ENCODE measurements around the gene ST3GAL2.
A peak's percentile ranks its signal among the peaks of the same experiment; 100 is the strongest.
"Not testable (repeated sequence)": the region's sequence is repeated elsewhere in the genome, so short reads cannot be mapped to it uniquely, and the experiment has no call there.

Gene ST3GAL2

DNA sequence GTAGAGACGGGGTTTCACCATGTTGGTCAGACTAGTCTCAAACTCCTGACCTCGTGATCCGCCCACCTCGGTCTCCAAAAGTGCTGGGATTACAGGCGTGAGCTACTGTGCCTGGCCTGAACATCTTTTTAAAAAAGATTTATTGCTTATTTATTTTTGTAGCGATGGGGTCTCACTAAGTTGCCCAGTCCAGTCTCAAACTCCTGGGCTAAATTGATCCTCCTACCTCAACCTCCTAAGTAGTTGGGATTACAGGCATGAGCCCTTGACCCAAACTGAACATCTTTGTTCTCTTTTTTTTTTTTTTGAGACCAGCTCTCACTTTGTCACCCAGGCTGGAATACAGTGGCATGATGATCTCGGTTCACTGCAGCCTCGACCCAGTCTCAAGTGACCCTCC lies 64.7 kb downstream of the ST3GAL2 start:
- no peak overlapping the region for H3K27ac ChIP-seq (ENCODE audit: low read depth in 2 of 2, low read length in 2 of 2)
- no peaks in the 10 kb centered on the region for H3K27me3 ChIP-seq (ENCODE audit: control insufficient read depth in 2 of 2, insufficient read depth in 2 of 2, low read length in 2 of 2)
- H3K4me1 ChIP-seq (ENCODE audit: control insufficient read depth in 2 of 2, insufficient read depth in 2 of 2, low read length in 2 of 2) = no peaks in the 10 kb centered on the region
- H3K4me3 ChIP-seq (ENCODE audit: low read length in 2 of 2) = no peak overlapping the region
- no peak overlapping the region for H3K9ac ChIP-seq (ENCODE audit: low read depth in 1 of 2, low read length in 2 of 2)
- no peaks in the 10 kb centered on the region for H3K9me3 ChIP-seq (ENCODE audit: control insufficient read depth in 2 of 2, low read length in 2 of 2)
- H3K36me3 ChIP-seq (ENCODE audit: control insufficient read depth in 2 of 2, insufficient read depth in 2 of 2, low read length in 2 of 2) = peaks cover 21 to 25% of the 10 kb centered on the region in 2 donors

DNA sequence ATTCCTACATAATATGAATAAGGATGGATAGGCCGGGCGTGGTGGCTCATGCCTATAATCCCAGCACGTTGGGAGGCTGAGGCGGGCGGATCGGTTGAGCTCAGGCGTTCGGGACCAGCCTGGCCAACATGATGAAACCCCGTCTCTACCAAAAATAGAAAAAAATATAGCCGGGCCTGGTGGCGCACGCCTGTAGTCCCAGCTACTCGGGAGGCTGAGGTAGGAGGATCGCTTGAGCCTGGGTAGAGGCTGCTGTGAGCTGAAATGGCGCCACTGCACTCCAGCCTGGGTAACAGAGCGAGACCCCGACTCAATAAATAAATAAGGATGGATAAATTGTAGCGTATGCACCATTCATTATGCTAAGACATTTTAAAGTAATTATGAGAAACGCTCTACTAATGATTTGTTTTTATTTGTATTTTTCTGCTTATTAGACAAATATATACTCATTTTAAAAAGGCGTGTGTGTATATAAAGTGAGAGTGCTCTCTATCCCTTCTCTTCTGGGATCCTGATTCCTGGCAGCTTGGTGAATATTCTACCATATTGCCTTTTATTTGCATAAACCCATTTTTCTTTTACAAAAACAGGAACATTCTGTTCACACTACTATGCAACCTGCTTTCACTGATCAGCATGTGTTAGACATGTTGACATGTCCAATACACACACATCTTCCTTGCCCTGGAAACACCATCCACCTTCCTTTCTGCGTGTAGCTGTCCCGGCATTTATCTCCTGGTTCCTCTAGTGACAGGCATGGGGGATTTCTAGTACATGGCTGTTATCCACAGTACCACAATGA lies 65.8 kb downstream of the ST3GAL2 start:
- no peaks in the 10 kb centered on the region for H3K9me3 ChIP-seq (ENCODE audit: control insufficient read depth in 2 of 2, low read length in 2 of 2)
- H3K9ac ChIP-seq (ENCODE audit: low read depth in 1 of 2, low read length in 2 of 2) = no peak overlapping the region
- no peaks in the 10 kb centered on the region for H3K4me1 ChIP-seq (ENCODE audit: control insufficient read depth in 2 of 2, insufficient read depth in 2 of 2, low read length in 2 of 2)
- H3K27ac ChIP-seq (ENCODE audit: low read depth in 2 of 2, low read length in 2 of 2) = no peak overlapping the region
- no peak overlapping the region for H3K4me3 ChIP-seq (ENCODE audit: low read length in 2 of 2)
- H3K36me3 ChIP-seq (ENCODE audit: control insufficient read depth in 2 of 2, insufficient read depth in 2 of 2, low read length in 2 of 2) = peaks cover 20 to 22% of the 10 kb centered on the region in 2 donors
- no peaks in the 10 kb centered on the region for H3K27me3 ChIP-seq (ENCODE audit: control insufficient read depth in 2 of 2, insufficient read depth in 2 of 2, low read length in 2 of 2)

DNA sequence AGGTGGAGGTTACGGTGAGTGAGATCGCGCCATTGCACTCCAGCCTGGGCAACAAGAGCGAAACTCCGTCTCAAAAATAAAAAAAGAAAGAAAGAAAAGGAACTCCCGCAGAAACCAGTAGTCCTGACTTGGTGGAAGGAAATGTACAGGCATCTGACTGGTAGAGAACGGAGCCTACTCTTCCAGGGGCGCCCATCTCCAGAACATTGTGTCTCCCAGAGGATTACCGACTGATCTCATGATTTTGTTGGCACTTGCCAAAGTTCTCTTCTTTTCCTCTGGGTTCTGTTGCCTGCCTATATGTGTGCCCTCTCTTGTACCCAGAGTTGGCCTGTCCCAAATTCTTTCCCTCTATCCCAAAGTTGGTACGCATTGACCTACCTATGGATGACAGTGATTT lies 68.0 kb downstream of the ST3GAL2 start:
- no peaks in the 10 kb centered on the region for H3K9me3 ChIP-seq (ENCODE audit: control insufficient read depth in 2 of 2, low read length in 2 of 2)
- H3K9ac ChIP-seq (ENCODE audit: low read depth in 1 of 2, low read length in 2 of 2) = no peak overlapping the region
- H3K4me1 ChIP-seq (ENCODE audit: control insufficient read depth in 2 of 2, insufficient read depth in 2 of 2, low read length in 2 of 2) = no peaks in the 10 kb centered on the region
- H3K36me3 ChIP-seq (ENCODE audit: control insufficient read depth in 2 of 2, insufficient read depth in 2 of 2, low read length in 2 of 2) = peaks cover 26 to 33% of the 10 kb centered on the region in 2 donors
- H3K27me3 ChIP-seq (ENCODE audit: control insufficient read depth in 2 of 2, insufficient read depth in 2 of 2, low read length in 2 of 2) = no peaks in the 10 kb centered on the region
- no peak overlapping the region for H3K4me3 ChIP-seq (ENCODE audit: low read length in 2 of 2)
- no peak overlapping the region for H3K27ac ChIP-seq (ENCODE audit: low read depth in 2 of 2, low read length in 2 of 2)

DNA sequence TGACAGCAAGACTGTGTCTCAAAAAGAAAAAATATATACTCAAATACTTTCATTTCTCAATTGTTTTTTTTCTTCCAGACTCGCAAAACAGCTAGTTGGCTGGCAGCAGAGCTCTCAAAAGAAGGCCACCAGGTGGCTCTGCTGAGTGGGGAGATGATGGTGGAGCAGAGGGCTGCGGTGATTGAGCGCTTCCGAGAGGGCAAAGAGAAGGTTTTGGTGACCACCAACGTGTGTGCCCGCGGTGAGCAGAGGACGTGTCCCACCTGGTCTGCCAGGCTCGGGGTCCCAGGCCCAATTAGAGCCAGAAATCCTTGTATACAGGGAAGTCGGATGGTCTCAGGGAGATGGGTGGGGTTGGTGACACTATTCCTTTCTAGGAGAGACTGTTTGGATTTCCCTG lies 68.8 kb downstream of the ST3GAL2 start:
- not testable (repeated sequence) for H3K27ac ChIP-seq (ENCODE audit: low read depth in 2 of 2, low read length in 2 of 2); H3K27me3 ChIP-seq (ENCODE audit: control insufficient read depth in 2 of 2, insufficient read depth in 2 of 2, low read length in 2 of 2); H3K4me3 ChIP-seq (ENCODE audit: low read length in 2 of 2); H3K4me1 ChIP-seq (ENCODE audit: control insufficient read depth in 2 of 2, insufficient read depth in 2 of 2, low read length in 2 of 2); H3K9ac ChIP-seq (ENCODE audit: low read depth in 1 of 2, low read length in 2 of 2); H3K9me3 ChIP-seq (ENCODE audit: control insufficient read depth in 2 of 2, low read length in 2 of 2)
- H3K36me3 ChIP-seq (ENCODE audit: control insufficient read depth in 2 of 2, insufficient read depth in 2 of 2, low read length in 2 of 2) = peaks cover 31 to 38% of the 10 kb centered on the region in 2 donors

DNA sequence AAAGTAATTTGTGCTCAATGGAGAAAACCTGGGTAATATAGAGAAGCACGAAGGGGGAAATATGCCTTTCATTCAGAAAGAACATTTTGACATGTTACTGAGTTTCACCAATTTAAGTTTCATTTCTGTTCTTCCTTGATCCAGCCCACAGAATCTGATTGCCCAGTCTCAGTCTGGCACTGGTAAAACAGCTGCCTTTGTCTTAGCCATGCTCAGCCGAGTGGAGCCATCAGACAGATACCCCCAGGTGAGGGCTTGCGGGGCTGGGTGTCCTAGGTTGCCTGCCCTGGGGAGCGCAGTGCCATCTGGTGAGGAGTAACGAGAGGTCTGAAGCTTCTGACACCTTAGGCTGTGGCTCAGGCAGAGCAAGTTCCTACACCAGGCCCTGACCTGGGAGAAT lies 74.5 kb downstream of the ST3GAL2 start:
- no peaks in the 10 kb centered on the region for H3K9me3 ChIP-seq (ENCODE audit: control insufficient read depth in 2 of 2, low read length in 2 of 2)
- no peaks in the 10 kb centered on the region for H3K27me3 ChIP-seq (ENCODE audit: control insufficient read depth in 2 of 2, insufficient read depth in 2 of 2, low read length in 2 of 2)
- no peak overlapping the region for H3K9ac ChIP-seq (ENCODE audit: low read depth in 1 of 2, low read length in 2 of 2)
- H3K4me1 ChIP-seq (ENCODE audit: control insufficient read depth in 2 of 2, insufficient read depth in 2 of 2, low read length in 2 of 2) = no peaks in the 10 kb centered on the region
- no peak overlapping the region for H3K27ac ChIP-seq (ENCODE audit: low read depth in 2 of 2, low read length in 2 of 2)
- no peak overlapping the region for H3K4me3 ChIP-seq (ENCODE audit: low read length in 2 of 2)
- H3K36me3 ChIP-seq (ENCODE audit: control insufficient read depth in 2 of 2, insufficient read depth in 2 of 2, low read length in 2 of 2) = peaks cover 47 to 61% of the 10 kb centered on the region in 2 donors

DNA sequence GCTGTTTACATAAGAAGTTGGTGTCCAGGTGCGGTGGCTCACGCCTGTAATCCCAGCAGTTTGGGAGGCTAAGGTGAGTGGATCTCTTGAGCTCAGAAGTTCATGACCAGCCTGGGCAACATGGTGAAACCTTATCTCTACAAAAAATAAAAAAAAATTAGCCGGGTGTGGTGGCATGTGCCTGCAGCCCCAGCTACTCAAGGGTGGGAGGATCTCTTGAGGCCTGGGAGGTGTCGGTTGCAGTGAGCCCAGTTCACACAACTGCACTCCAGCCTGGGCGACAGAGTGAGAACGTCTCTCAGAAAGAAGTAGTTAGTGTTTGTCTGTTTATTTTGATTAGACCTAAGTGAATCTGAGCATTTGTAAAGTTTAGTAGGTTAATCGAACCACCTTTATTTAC lies 79.3 kb downstream of the ST3GAL2 start:
- H3K9ac ChIP-seq (ENCODE audit: low read depth in 1 of 2, low read length in 2 of 2) = no peak overlapping the region
- H3K9me3 ChIP-seq (ENCODE audit: control insufficient read depth in 2 of 2, low read length in 2 of 2) = no peaks in the 10 kb centered on the region
- peaks cover 50 to 67% of the 10 kb centered on the region in 2 donors for H3K36me3 ChIP-seq (ENCODE audit: control insufficient read depth in 2 of 2, insufficient read depth in 2 of 2, low read length in 2 of 2)
- no peaks in the 10 kb centered on the region for H3K27me3 ChIP-seq (ENCODE audit: control insufficient read depth in 2 of 2, insufficient read depth in 2 of 2, low read length in 2 of 2)
- no peak overlapping the region for H3K4me3 ChIP-seq (ENCODE audit: low read length in 2 of 2)
- H3K4me1 ChIP-seq (ENCODE audit: control insufficient read depth in 2 of 2, insufficient read depth in 2 of 2, low read length in 2 of 2) = no peaks in the 10 kb centered on the region
- H3K27ac ChIP-seq (ENCODE audit: low read depth in 2 of 2, low read length in 2 of 2) = no peak overlapping the region

DNA sequence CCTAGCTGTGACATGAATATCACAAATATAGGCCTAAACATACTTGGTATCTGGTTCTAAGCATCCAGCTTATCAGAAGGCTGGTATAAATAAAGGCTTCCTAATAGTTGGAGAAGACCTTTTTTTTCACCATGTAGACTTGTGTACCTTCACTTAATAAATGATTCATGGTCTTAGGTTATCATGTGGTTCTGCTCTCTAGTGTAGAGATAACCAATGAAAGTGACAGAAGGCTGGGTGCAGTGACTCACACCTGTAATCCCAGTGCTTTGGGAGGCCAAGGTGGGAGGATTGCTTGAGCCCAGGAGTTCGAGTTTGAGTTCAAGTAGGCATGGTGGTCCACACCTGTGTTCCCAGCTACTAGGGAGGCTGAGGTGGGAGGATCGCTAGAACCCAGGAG lies 89.1 kb downstream of the ST3GAL2 start:
- Histone ChIP-seq H3K9ac (ENCODE audit: low read depth in 1 of 2, low read length in 2 of 2) (no peak overlapping the region), H3K27me3 (ENCODE audit: control insufficient read depth in 2 of 2, insufficient read depth in 2 of 2, low read length in 2 of 2) (no peaks in the 10 kb centered on the region), H3K4me3 (ENCODE audit: low read length in 2 of 2) (no peak overlapping the region), H3K9me3 (ENCODE audit: control insufficient read depth in 2 of 2, low read length in 2 of 2) (no peaks in the 10 kb centered on the region), H3K27ac (ENCODE audit: low read depth in 2 of 2, low read length in 2 of 2) (no peak overlapping the region), H3K4me1 (ENCODE audit: control insufficient read depth in 2 of 2, insufficient read depth in 2 of 2, low read length in 2 of 2) (peaks cover 9 to 12% of the 10 kb centered on the region in 2 donors), H3K36me3 (ENCODE audit: control insufficient read depth in 2 of 2, insufficient read depth in 2 of 2, low read length in 2 of 2) (peaks cover 6 to 7% of the 10 kb centered on the region in 2 donors)

DNA sequence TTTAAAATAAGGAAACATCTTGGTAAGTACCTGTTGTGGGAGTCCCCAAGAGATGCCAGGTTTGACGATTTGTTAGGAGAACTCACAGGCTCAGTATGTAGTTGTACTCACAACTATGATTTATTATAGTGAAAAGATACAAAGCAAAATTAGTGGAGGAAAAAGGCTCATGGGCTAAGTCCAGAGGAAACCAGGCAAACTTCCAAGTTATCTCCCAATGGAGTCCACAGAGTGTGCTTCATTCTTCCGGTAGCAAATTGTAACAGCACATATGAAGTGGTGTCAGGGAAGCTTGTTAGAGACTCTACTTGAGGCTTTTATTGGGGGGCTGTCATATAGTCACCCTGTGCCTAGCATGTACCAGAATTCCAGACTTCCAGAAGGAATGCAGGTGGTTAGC lies 89.9 kb downstream of the ST3GAL2 start:
- no peaks in the 10 kb centered on the region for H3K27me3 ChIP-seq (ENCODE audit: control insufficient read depth in 2 of 2, insufficient read depth in 2 of 2, low read length in 2 of 2)
- H3K27ac ChIP-seq (ENCODE audit: low read depth in 2 of 2, low read length in 2 of 2) = no peak overlapping the region
- no peaks in the 10 kb centered on the region for H3K9me3 ChIP-seq (ENCODE audit: control insufficient read depth in 2 of 2, low read length in 2 of 2)
- H3K36me3 ChIP-seq (ENCODE audit: control insufficient read depth in 2 of 2, insufficient read depth in 2 of 2, low read length in 2 of 2) = peaks cover 2 to 3% of the 10 kb centered on the region in 2 donors
- peaks cover 9 to 12% of the 10 kb centered on the region in 2 donors for H3K4me1 ChIP-seq (ENCODE audit: control insufficient read depth in 2 of 2, insufficient read depth in 2 of 2, low read length in 2 of 2)
- no peak overlapping the region for H3K9ac ChIP-seq (ENCODE audit: low read depth in 1 of 2, low read length in 2 of 2)
- no peak overlapping the region for H3K4me3 ChIP-seq (ENCODE audit: low read length in 2 of 2)

DNA sequence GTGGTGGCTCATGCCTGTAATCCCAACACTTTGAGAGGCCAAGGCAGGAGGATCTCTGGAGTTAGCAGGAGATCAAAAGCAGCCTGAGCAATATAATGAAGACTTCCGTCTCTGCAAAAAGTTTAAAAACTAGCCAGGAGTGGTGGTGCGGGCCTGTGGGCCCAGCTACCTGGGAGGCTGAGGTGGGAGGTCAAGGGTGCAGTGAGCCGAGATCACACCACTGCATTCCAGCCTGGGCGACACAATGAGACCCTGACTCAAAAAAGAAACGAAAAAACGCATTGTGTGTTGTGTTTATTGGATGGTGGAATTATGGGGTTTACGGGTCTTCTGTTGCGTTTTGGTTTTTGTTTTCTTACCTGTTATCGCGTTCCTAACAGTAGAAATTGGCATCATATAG lies 93.1 kb downstream of the ST3GAL2 start:
- Histone ChIP-seq H3K36me3 (ENCODE audit: control insufficient read depth in 2 of 2, insufficient read depth in 2 of 2, low read length in 2 of 2) (peaks cover 0 to 2% of the 10 kb centered on the region in 2 donors), H3K9me3 (ENCODE audit: control insufficient read depth in 2 of 2, low read length in 2 of 2) (no peaks in the 10 kb centered on the region), H3K9ac (ENCODE audit: low read depth in 1 of 2, low read length in 2 of 2) (peak overlapping the region; percentile 94 to 97), H3K4me1 (ENCODE audit: control insufficient read depth in 2 of 2, insufficient read depth in 2 of 2, low read length in 2 of 2) (peaks cover 9 to 12% of the 10 kb centered on the region in 2 donors), H3K27ac (ENCODE audit: low read depth in 2 of 2, low read length in 2 of 2) (peak overlapping the region; percentile 93 to 96), H3K4me3 (ENCODE audit: low read length in 2 of 2) (peak overlapping the region; percentile 96 to 99), H3K27me3 (ENCODE audit: control insufficient read depth in 2 of 2, insufficient read depth in 2 of 2, low read length in 2 of 2) (no peaks in the 10 kb centered on the region)

DNA sequence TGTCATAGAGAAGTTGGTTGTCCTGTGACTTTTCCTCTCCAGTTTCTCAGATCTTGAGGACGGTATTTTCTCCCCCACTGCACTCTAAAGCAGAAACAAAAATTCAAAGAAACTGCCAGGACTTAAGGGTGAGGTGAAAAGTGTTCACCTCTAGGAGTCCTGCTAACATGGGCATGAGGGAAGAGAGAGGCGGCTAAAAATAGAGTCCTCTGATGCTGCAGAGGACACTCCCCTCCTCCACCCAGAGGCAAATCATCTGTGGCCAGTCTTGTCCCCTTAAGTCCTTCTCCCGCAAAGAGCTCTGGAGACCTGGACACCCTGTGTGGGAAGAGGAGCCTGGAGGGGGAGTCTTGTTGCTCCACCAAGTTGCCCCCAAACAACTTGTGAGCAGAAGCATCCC lies 96.9 kb downstream of the ST3GAL2 start:
- H3K27ac ChIP-seq (ENCODE audit: low read depth in 2 of 2, low read length in 2 of 2) = no peak overlapping the region
- no peaks in the 10 kb centered on the region for H3K9me3 ChIP-seq (ENCODE audit: control insufficient read depth in 2 of 2, low read length in 2 of 2)
- H3K4me1 ChIP-seq (ENCODE audit: control insufficient read depth in 2 of 2, insufficient read depth in 2 of 2, low read length in 2 of 2) = peaks cover 4 to 6% of the 10 kb centered on the region in 2 donors
- H3K36me3 ChIP-seq (ENCODE audit: control insufficient read depth in 2 of 2, insufficient read depth in 2 of 2, low read length in 2 of 2) = no peaks in the 10 kb centered on the region
- H3K9ac ChIP-seq (ENCODE audit: low read depth in 1 of 2, low read length in 2 of 2) = no peak overlapping the region
- no peak overlapping the region for H3K4me3 ChIP-seq (ENCODE audit: low read length in 2 of 2)
- no peaks in the 10 kb centered on the region for H3K27me3 ChIP-seq (ENCODE audit: control insufficient read depth in 2 of 2, insufficient read depth in 2 of 2, low read length in 2 of 2)

Data from mucosa of rectum (tissue), 2 donors.